ENCODE results near the gene TATDN3. TPM values are rescaled to one million over a fixed set of nuclear protein-coding genes. Genes with fewer than 3 reads are reported as not detected.

TATDN3 gene
- polyA plus RNA-seq, 1 of the 3 experiments (the other 2 are of a cell fraction) = 5.2 TPM

DNA sequence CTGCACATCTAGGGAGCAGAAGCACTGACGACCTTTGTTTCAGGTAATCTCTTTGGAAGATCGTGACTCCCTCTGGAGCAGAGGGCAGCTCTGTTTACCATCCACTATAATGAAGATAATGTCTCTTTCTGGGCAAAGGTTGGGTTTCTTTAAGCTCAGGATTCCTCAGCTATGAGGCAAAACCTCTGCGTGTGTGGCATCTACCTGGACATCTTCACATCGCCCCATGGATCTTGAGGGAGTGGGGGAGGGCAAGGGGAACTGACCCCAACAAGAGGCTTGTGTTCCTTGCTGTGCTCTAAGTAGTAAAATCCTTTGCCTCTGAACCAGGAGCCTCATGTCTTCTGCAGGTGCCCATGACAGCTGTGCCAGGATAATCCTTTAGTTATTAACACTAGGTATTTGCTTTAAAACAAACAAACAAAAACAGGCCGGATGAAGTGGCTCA is 36.2 kb downstream of the TATDN3 start (continued):
- TF ChIP-seq, protein P1, sequence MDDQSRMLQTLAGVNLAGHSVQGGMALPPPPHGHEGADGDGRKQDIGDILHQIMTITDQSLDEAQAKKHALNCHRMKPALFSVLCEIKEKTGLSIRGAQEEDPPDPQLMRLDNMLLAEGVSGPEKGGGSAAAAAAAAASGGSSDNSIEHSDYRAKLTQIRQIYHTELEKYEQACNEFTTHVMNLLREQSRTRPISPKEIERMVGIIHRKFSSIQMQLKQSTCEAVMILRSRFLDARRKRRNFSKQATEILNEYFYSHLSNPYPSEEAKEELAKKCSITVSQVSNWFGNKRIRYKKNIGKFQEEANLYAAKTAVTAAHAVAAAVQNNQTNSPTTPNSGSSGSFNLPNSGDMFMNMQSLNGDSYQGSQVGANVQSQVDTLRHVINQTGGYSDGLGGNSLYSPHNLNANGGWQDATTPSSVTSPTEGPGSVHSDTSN (IDR thresholded peaks at IDR 0.05) = no peak
- no peak for TF ChIP-seq MXI1 (IDR thresholded peaks at IDR 0.05; ENCODE audit: low read depth, low read length)
- TF ChIP-seq RCOR1 (IDR thresholded peaks at IDR 0.05; ENCODE audit: low read length) = no peak
- no peak for TF ChIP-seq EZH2phosphoT487 (IDR thresholded peaks at IDR 0.05; ENCODE audit: borderline replicate concordance, low read depth)
- TF ChIP-seq NFIC (IDR thresholded peaks at IDR 0.05; ENCODE audit: borderline replicate concordance) = no peak
- TF ChIP-seq YY1 (IDR thresholded peaks at IDR 0.05; ENCODE audit: low read depth) = no peak

- Histone ChIP-seq H3K36me3 (replicated peaks in 1 of 2; ENCODE audit: control insufficient read depth in 1 of 2, insufficient read depth in 2 of 2, low read length in 1 of 2) (no peaks in the 10 kb centered on the region), H3K9ac (no peak overlapping the region), H4K20me1 (ENCODE audit: insufficient read depth) (no peaks in the 10 kb centered on the region), H3F3A (replicated peaks; ENCODE audit: insufficient read depth) (no peaks in the 10 kb centered on the region), H3K4me1 (ENCODE audit: control insufficient read depth in 1 of 2, insufficient read depth in 2 of 2, low read depth in 1 of 2, low read length in 1 of 2) (no peaks in the 10 kb centered on the region), H3K4me3 (ENCODE audit: low read depth in 2 of 2, low read length in 1 of 2) (no peak overlapping the region), H3K27ac (ENCODE audit: low read depth in 2 of 2, low read length in 1 of 2) (no peak overlapping the region), H3K27me3 (ENCODE audit: insufficient read depth) (no peaks in the 10 kb centered on the region), H3K9me2 (no peaks in the 10 kb centered on the region), H3K4me2 (no peak overlapping the region), H3K9me3 (no peaks in the 10 kb centered on the region), H3K79me2 (ENCODE audit: insufficient read depth) (no peaks in the 10 kb centered on the region), H2AFZ (ENCODE audit: low read depth) (no peak overlapping the region)
- ChIA-PET CTCF (interaction anchor here (1.1 to 2.3 kb wide), 2 partner anchors 13 to 79 kb away, joined by 6 read pairs; no protein-coding TSS in a partner anchor), POLR2A (interaction anchor here (0.5 kb wide), 1 partner anchor 670 kb away, joined by 3 read pairs; no protein-coding TSS in a partner anchor)
- no peak for DNase-seq
- TF ChIP-seq RXRA (IDR thresholded peaks at IDR 0.05; ENCODE audit: borderline replicate concordance, low read depth) = no peak
- TF ChIP-seq POLR2AphosphoS5 (IDR thresholded peaks at IDR 0.05; ENCODE audit: low read depth, low read length) = no peak
- TF ChIP-seq SIN3A (IDR thresholded peaks at IDR 0.05; ENCODE audit: borderline replicate concordance, low read depth, low read length) = no peak
- TF ChIP-seq REST (IDR thresholded peaks at IDR 0.05; ENCODE audit: low read depth, low read length) = no peak
- TF ChIP-seq RAD21 (IDR thresholded peaks at IDR 0.05; ENCODE audit: low read length) = no peak
- TF ChIP-seq RCOR1 (IDR thresholded peaks at IDR 0.05; ENCODE audit: low read length) = no peak
- TF ChIP-seq, protein P2, sequence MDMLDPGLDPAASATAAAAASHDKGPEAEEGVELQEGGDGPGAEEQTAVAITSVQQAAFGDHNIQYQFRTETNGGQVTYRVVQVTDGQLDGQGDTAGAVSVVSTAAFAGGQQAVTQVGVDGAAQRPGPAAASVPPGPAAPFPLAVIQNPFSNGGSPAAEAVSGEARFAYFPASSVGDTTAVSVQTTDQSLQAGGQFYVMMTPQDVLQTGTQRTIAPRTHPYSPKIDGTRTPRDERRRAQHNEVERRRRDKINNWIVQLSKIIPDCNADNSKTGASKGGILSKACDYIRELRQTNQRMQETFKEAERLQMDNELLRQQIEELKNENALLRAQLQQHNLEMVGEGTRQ (IDR thresholded peaks at IDR 0.05; ENCODE audit: borderline replicate concordance, low read depth, low read length) = no peak
- TF ChIP-seq RFX5 (IDR thresholded peaks at IDR 0.05; ENCODE audit: low read length) = no peak
- TF ChIP-seq, protein P1 (IDR thresholded peaks at IDR 0.05) = no peak
- no peak for TF ChIP-seq FOSL2 (IDR thresholded peaks at IDR 0.05; ENCODE audit: borderline replicate concordance, low read depth)
- no peak for TF ChIP-seq JUND (IDR thresholded peaks at IDR 0.05)
- TF ChIP-seq, protein P3, sequence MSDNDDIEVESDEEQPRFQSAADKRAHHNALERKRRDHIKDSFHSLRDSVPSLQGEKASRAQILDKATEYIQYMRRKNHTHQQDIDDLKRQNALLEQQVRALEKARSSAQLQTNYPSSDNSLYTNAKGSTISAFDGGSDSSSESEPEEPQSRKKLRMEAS (IDR thresholded peaks at IDR 0.05; ENCODE audit: low read depth) = no peak
- TF ChIP-seq, protein P4, sequence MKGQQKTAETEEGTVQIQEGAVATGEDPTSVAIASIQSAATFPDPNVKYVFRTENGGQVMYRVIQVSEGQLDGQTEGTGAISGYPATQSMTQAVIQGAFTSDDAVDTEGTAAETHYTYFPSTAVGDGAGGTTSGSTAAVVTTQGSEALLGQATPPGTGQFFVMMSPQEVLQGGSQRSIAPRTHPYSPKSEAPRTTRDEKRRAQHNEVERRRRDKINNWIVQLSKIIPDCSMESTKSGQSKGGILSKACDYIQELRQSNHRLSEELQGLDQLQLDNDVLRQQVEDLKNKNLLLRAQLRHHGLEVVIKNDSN (IDR thresholded peaks at IDR 0.05; ENCODE audit: borderline replicate concordance, low read depth) = no peak
- TF ChIP-seq, protein P5, sequence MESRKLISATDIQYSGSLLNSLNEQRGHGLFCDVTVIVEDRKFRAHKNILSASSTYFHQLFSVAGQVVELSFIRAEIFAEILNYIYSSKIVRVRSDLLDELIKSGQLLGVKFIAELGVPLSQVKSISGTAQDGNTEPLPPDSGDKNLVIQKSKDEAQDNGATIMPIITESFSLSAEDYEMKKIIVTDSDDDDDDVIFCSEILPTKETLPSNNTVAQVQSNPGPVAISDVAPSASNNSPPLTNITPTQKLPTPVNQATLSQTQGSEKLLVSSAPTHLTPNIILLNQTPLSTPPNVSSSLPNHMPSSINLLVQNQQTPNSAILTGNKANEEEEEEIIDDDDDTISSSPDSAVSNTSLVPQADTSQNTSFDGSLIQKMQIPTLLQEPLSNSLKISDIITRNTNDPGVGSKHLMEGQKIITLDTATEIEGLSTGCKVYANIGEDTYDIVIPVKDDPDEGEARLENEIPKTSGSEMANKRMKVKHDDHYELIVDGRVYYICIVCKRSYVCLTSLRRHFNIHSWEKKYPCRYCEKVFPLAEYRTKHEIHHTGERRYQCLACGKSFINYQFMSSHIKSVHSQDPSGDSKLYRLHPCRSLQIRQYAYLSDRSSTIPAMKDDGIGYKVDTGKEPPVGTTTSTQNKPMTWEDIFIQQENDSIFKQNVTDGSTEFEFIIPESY (IDR thresholded peaks at IDR 0.05; ENCODE audit: borderline replicate concordance, low read depth) = no peak
- no peak for TF ChIP-seq ELF1 (IDR thresholded peaks at IDR 0.05)
- TF ChIP-seq TEAD4 (IDR thresholded peaks at IDR 0.05; ENCODE audit: borderline replicate concordance, insufficient read depth) = no peak
- WGBS (ENCODE audit: low lambda C conversion rate) = 66% methylated on average over 2 of the region's 2 CpGs
These were observed 36.7 kb downstream of the TATDN3 start for GRCh38 chr1:212828395-212828794.
